Stomach (tissue), 9 donors: ENCODE results near the gene CENPN. TPM values are rescaled to one million over a fixed set of nuclear protein-coding genes. Genes with fewer than 3 reads are reported as not detected.

Experiments
- DNase-seq, 2 donors: peaks; one replicate each; pipeline versions ENCODE4 v3.0.0 to v3.0.0-alpha.2; 2013 to 2019
- H3K27ac ChIP-seq, 5 donors: fragments of 200-600 bp in 4 of 5; sonication (generic) in 4 of 5; one replicate each; pipeline ENCODE4 v1.5.1; 2013 to 2019; ENCODE audit warnings: mild to moderate bottlenecking in 1 of 5, moderate library complexity in 1 of 5
- H3K27me3 ChIP-seq, 3 donors: fragments of 200-600 bp; sonication (generic); one replicate each; pipeline ENCODE4 v1.5.1; 2017 to 2019; ENCODE audit warnings: mixed run types in 1 of 3
- H3K36me3 ChIP-seq, 4 donors: fragments of 200-600 bp; sonication (generic); 1 replicate in 3 of 4; 2 replicates in 1 of 4; pipeline ENCODE4 v1.5.1; 2016 to 2019
- H3K4me1 ChIP-seq, 4 donors: fragments of 200-600 bp; sonication (generic); one replicate each; pipeline ENCODE4 v1.5.1; 2016 to 2019
- H3K4me3 ChIP-seq, 4 donors: fragments of 200-600 bp; sonication (generic) in 3 of 4; one replicate each; pipeline ENCODE4 v1.5.1; 2016 to 2019; ENCODE audit warnings: mild to moderate bottlenecking in 1 of 4
- H3K9me3 ChIP-seq, 4 donors: fragments of 200-600 bp; sonication (generic); one replicate each; pipeline ENCODE4 v1.5.1; 2016 to 2019
- CTCF ChIP-seq, 7 experiments: fragments of 450-650 bp in 4 of 7; fragments of 200-600 bp in 3 of 7; sonication (generic) in 3 of 7; IDR thresholded peaks; one replicate each; pipeline ENCODE4 v1.5.1; 2016 to 2019; ENCODE audit warnings: antibody characterized with exemption in 7 of 7, control low read depth in 2 of 7, mild to moderate bottlenecking in 1 of 7
- EP300 ChIP-seq: sonication (generic); formaldehyde crosslinking; IDR thresholded peaks from one replicate; pipeline ENCODE4 v1.6.1; 2017; ENCODE audit warnings: antibody characterized with exemption
- POLR2A ChIP-seq, 4 donors: fragments of 450-650 bp; IDR thresholded peaks; one replicate each; pipeline ENCODE4 v1.6.1; 2016; ENCODE audit warnings: antibody characterized with exemption in 4 of 4, control low read depth in 2 of 4, mild to moderate bottlenecking in 1 of 4, moderate library complexity in 1 of 4
- POLR2AphosphoS5 ChIP-seq, 3 donors: sonication (generic); formaldehyde crosslinking; IDR thresholded peaks; one replicate each; pipeline ENCODE4 v1.6.1; 2016; ENCODE audit warnings: antibody characterized with exemption in 3 of 3
- WGBS, 5 donors: extraction: QIAGEN DNeasy Blood & Tissue Kit in 3 of 5; methylation state at CpG; one replicate each; pipeline versions ENCODE4 v1.1.5 to v1.1.7; 2013 to 2018; 5-methylcytosine and 5-hydroxymethylcytosine counted together
- intact Hi-C: fragments of 100-400 bp; cut with DNase I; formaldehyde crosslinking; loops from one replicate; pipeline ENCODE4 v1.15.1; 2023; ENCODE audit warnings: low total_unique reads
- polyA plus RNA-seq, 3 donors: library from polyadenylated mRNA; stranded (reverse); fragments of 200-250 nt; gene quantifications; one replicate each; pipeline ENCODE4 v1.2.3, GENCODE V29; 2013
- total RNA-seq, 5 donors: library from RNA; depleted of rRNA; stranded (reverse); fragments of >200 nt; gene quantifications; one replicate each; pipeline versions ENCODE4 v1.1.0 to v1.2.3, GENCODE V29; 2014 to 2016
- donor health status: healthy with polysubstance abuse.
- donor health status: Bipolar disorder and iron deficiency.
- donor health status: healthy.

The CENPN gene
- total and polyA plus RNA-seq, 8 donors = 1.8 to 20.0 (median 13.2) TPM; not detected in 1

DNA sequence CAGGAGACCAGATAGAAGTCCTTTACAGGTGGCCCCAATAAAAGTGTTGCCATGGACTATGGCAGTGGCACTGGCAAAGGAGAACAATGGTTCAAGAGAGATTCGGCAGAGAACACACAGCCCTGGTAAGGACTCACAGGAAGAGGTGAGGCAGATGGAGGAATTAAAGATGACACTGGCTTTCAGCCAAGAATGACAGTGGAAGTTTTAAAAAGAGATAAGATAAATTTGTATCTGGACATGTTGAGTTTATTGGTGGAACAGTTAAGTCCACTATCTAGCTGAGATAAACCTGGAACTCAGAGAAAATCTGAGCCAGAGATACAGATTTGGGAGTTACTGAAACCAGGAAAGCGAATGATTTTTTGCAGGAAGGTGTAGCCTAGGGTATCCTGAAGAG lies 20.5 kb upstream of the CENPN start:
- 49 to 78% (median 66%) methylated on average over 2 of the region's 2 CpGs for WGBS, 5 donors
- no peak for DNase-seq
- H3K27ac ChIP-seq = no peak overlapping the region
- H3K4me3 ChIP-seq = no peak overlapping the region
- peaks cover 0 to 38% (median 24%) of the 10 kb centered on the region in 4 donors for H3K4me1 ChIP-seq
- intact Hi-C loops = no loop called here
- TF ChIP-seq CTCF (IDR thresholded peaks at IDR 0.05) (no peak), EP300 (no peak), POLR2A (IDR thresholded peaks at IDR 0.05) (no peak), POLR2AphosphoS5 (IDR thresholded peaks at IDR 0.05) (no peak)
- H3K36me3 ChIP-seq = peaks cover 0 to 6% (median 0%) of the 10 kb centered on the region in 4 donors
- no peaks in the 10 kb centered on the region for H3K9me3 ChIP-seq
- no peaks in the 10 kb centered on the region for H3K27me3 ChIP-seq

- H3K4me1 ChIP-seq = peaks cover 0 to 57% (median 33%) of the 10 kb centered on the region in 4 donors
- intact Hi-C loops = no loop called here
- DNase-seq = no peak
- no peak for TF ChIP-seq CTCF (IDR thresholded peaks at IDR 0.05)
- no peak overlapping the region for H3K27ac ChIP-seq
- H3K36me3 ChIP-seq = peaks cover 0 to 6% (median 0%) of the 10 kb centered on the region in 4 donors
- H3K9me3 ChIP-seq = no peaks in the 10 kb centered on the region
- H3K27me3 ChIP-seq = no peaks in the 10 kb centered on the region
- no peak overlapping the region for H3K4me3 ChIP-seq
- 65 to 72% (median 67%) methylated on average over 7 of the region's 7 CpGs for WGBS, 5 donors
Measured at GRCh38 chr16:80988756-80989155, 18.3 kb upstream of the CENPN start.

- TF ChIP-seq CTCF (IDR thresholded peaks at IDR 0.05) = no peak
- TF ChIP-seq EP300 = no peak
- TF ChIP-seq POLR2A (IDR thresholded peaks at IDR 0.05) = no peak
- no peak for TF ChIP-seq POLR2AphosphoS5 (IDR thresholded peaks at IDR 0.05)
- intact Hi-C loops = no loop called here
- no peaks in the 10 kb centered on the region for H3K9me3 ChIP-seq
Measured at GRCh38 chr16:80989801-80990200, 17.2 kb upstream of the CENPN start.

DNA sequence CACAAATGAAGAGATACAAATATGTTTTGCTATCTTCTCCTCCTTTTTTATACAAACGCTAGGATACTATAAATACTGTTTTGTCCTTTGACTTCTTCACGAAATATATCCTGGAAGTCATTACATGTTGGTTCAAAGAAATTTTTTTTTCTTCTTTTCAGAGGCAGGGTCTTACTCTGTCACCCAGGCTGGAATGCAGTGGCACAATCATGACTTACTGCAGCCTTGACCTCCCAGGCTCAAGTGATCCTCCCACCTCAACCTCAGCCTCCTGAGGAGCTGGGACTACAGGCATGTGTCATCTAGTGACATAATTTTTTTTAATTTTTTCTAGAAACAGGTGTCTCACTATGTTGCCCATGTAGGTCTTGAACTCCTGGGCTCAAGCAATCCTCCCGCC lies 16.4 kb upstream of the CENPN start:
- peaks cover 0 to 6% (median 3%) of the 10 kb centered on the region in 4 donors for H3K36me3 ChIP-seq
- WGBS, 5 donors = 58 to 82% (median 78%) methylated on average over 3 of the region's 3 CpGs
- no peak overlapping the region for H3K4me3 ChIP-seq
- intact Hi-C loops = no loop called here
- TF ChIP-seq POLR2A (IDR thresholded peaks at IDR 0.05) (no peak), POLR2AphosphoS5 (IDR thresholded peaks at IDR 0.05) (no peak), CTCF (IDR thresholded peaks at IDR 0.05) (no peak), EP300 (no peak)
- no peaks in the 10 kb centered on the region for H3K9me3 ChIP-seq
- no peaks in the 10 kb centered on the region for H3K27me3 ChIP-seq
- no peak for DNase-seq
- H3K27ac ChIP-seq = no peak overlapping the region
- peaks cover 0 to 64% (median 34%) of the 10 kb centered on the region in 4 donors for H3K4me1 ChIP-seq

More at GRCh38 chr16:80989801-80990200, 17.2 kb upstream of the CENPN start:
- Histone ChIP-seq H3K36me3 (peaks cover 0 to 6% (median under 1%) of the 10 kb centered on the region in 4 donors), H3K4me3 (no peak overlapping the region), H3K27me3 (no peaks in the 10 kb centered on the region), H3K4me1 (peaks cover 0 to 68% (median 33%) of the 10 kb centered on the region in 4 donors), H3K27ac (no peak overlapping the region)
- 18 to 48% (median 24%) methylated on average over 2 of the region's 2 CpGs for WGBS, 5 donors
- DNase-seq = no peak
